ENCODE results near the gene P2RY2. TPM values are rescaled to one million over a fixed set of nuclear protein-coding genes. Genes with fewer than 3 reads are reported as not detected.

The P2RY2 gene
- total RNA-seq, 1 experiment from 2014 or later, result 0.26 TPM

DNA sequence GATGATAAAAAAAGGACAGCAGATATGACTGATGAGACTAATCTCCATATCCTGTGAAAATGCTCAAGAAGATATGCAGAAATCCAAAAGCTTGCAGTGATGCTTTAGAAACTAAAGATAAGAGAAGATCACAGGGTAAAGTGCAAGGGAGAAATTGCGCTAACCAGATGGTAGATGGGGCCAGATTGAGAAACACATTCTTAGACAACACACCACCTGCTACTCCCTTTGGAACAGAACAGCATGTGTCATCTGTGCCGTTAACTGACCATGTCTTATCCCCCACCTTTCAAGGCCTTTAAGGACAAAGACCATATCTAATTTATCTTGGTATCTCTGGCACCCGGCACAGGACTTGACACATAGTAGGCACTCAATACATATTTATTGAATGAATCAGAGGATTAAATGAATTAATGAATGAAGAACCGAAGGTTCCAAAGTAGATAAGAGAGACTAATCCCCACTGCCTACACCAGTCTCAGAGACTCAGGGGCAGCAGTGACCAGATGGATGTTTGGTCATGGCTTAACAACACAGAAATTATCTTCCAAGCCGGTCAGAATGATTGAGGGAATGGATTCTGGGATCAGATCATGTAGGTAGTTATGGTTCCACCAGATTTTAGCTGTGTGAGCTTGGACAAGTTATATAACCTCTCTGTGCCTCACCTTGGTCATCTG is 12.3 kb upstream of the P2RY2 start:
- H3K27ac Mint-ChIP-seq, result no peak overlapping the region
- no CpG with 5 or more reads among the region's 5 CpGs for WGBS (ENCODE audit: extremely low coverage, insufficient read length, low lambda C conversion rate)
- no peaks in the 10 kb centered on the region for H4K20me1 ChIP-seq (ENCODE audit: control insufficient read depth, insufficient read depth, insufficient read length)
- H3K18ac ChIP-seq (ENCODE audit: insufficient read length, low read depth, low read length), result no peak overlapping the region
- H2BK12ac ChIP-seq (ENCODE audit: insufficient read length, low read depth, low read length), result no peak overlapping the region
- H2BK20ac ChIP-seq (ENCODE audit: low read depth, low read length, poor library complexity, severe bottlenecking), result no peak overlapping the region
- no peak overlapping the region for H2BK15ac ChIP-seq (ENCODE audit: low read depth, low read length)
- no peak overlapping the region for H2AK5ac ChIP-seq (ENCODE audit: insufficient read length, low read length)
- no peak overlapping the region for H4K91ac ChIP-seq (ENCODE audit: insufficient read length, low read depth, low read length)
- H3K4me3 Mint-ChIP-seq, result no peak overlapping the region
- H4K5ac ChIP-seq (ENCODE audit: insufficient read length, low read depth, low read length), result no peak overlapping the region
- H3K4me1 Mint-ChIP-seq, result peaks cover 8 to 13% of the 10 kb centered on the region in 2 experiments
- H3K4me2 ChIP-seq (ENCODE audit: insufficient read depth, insufficient read length, low read length), result no peak overlapping the region
- H2BK120ac ChIP-seq (ENCODE audit: low read depth, low read length, poor library complexity, severe bottlenecking), result no peak overlapping the region
- H3K9me3 ChIP-seq (ENCODE audit: control insufficient read depth, low read depth, low read length), result no peaks in the 10 kb centered on the region
- DNase-seq, result no peak
- H2AFZ ChIP-seq (ENCODE audit: low read length), result no peak overlapping the region
- H3K14ac ChIP-seq (ENCODE audit: insufficient read depth, low read length), result no peak overlapping the region
- no peaks in the 10 kb centered on the region for H3K79me1 ChIP-seq (ENCODE audit: insufficient read depth, low read depth, low read length, poor library complexity, severe bottlenecking)
- H3K56ac ChIP-seq (ENCODE audit: insufficient read length, low read depth, low read length), result no peak overlapping the region
- no peak overlapping the region for H3K9ac ChIP-seq (ENCODE audit: extremely low read depth, insufficient read length, low read length)
- peaks cover 0 to 2% of the 10 kb centered on the region in 2 experiments; a peak in 2 of 5 replicates for H3K9me3 Mint-ChIP-seq
- H3K4me1 ChIP-seq (ENCODE audit: insufficient read depth, low read length), result no peaks in the 10 kb centered on the region
- TF ChIP-seq, protein P1, sequence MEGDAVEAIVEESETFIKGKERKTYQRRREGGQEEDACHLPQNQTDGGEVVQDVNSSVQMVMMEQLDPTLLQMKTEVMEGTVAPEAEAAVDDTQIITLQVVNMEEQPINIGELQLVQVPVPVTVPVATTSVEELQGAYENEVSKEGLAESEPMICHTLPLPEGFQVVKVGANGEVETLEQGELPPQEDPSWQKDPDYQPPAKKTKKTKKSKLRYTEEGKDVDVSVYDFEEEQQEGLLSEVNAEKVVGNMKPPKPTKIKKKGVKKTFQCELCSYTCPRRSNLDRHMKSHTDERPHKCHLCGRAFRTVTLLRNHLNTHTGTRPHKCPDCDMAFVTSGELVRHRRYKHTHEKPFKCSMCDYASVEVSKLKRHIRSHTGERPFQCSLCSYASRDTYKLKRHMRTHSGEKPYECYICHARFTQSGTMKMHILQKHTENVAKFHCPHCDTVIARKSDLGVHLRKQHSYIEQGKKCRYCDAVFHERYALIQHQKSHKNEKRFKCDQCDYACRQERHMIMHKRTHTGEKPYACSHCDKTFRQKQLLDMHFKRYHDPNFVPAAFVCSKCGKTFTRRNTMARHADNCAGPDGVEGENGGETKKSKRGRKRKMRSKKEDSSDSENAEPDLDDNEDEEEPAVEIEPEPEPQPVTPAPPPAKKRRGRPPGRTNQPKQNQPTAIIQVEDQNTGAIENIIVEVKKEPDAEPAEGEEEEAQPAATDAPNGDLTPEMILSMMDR (conservative IDR thresholded peaks at IDR 0.05), result no peak
- no peak overlapping the region for H3T11ph ChIP-seq (ENCODE audit: low read length)
- no peaks in the 10 kb centered on the region for H3K36me3 Mint-ChIP-seq (ENCODE audit: insufficient read depth in 1 of 3, low read depth in 3 of 3)
- H3K79me2 ChIP-seq (ENCODE audit: insufficient read depth, low read length), result no peaks in the 10 kb centered on the region
- no peak overlapping the region for H3K23ac ChIP-seq (ENCODE audit: insufficient read length, low read depth, low read length)
- no peak overlapping the region for H3K27ac ChIP-seq (ENCODE audit: insufficient read length, low read depth, low read length)
- H2BK5ac ChIP-seq (ENCODE audit: insufficient read length, low read length), result no peak overlapping the region
- no peak overlapping the region for H3K4ac ChIP-seq (ENCODE audit: low read depth, low read length)
- no peaks in the 10 kb centered on the region; the same call in none of the 2 replicates for H3K27me3 Mint-ChIP-seq (ENCODE audit: low read depth)
- no peaks in the 10 kb centered on the region for H3K27me3 ChIP-seq (ENCODE audit: insufficient read depth, low read length)
- no peaks in the 10 kb centered on the region for H3K23me2 ChIP-seq (ENCODE audit: insufficient read length, low read depth, low read length, poor library complexity, severe bottlenecking)
- H4K8ac ChIP-seq (replicated peaks; ENCODE audit: insufficient read length, low read depth, low read length), result no peak overlapping the region
